ENCODE measurements around the gene C10orf53.

The C10orf53 gene

GRCh38 chr10:49742683-49743463 lies 63.4 kb downstream of the C10orf53 start:
- Histone ChIP-seq H3K4me1 (ENCODE audit: control insufficient read depth, insufficient read depth, low read length) (no peaks in the 10 kb centered on the region), H3K27ac (ENCODE audit: extremely low read depth, low read depth, low read length) (no peak overlapping the region), H3K36me3 (ENCODE audit: control insufficient read depth in 2 of 2, insufficient read depth in 1 of 2, low read length in 2 of 2) (peaks cover 4 to 39% of the 10 kb centered on the region in 2 experiments; a peak in 2 of 3 replicates), H3K4me3 (ENCODE audit: low read depth, low read length) (no peak overlapping the region), H3K9me3 (ENCODE audit: control insufficient read depth, insufficient read depth, low read depth, low read length) (no peaks in the 10 kb centered on the region)
- ChIA-PET CTCF (no interaction called here), POLR2A (no interaction called here)
- no peak for TF ChIP-seq REST (tag by site-specific recombination; IDR thresholded peaks at IDR 0.05)
- no peak for TF ChIP-seq IKZF3 (tag by site-specific recombination; IDR thresholded peaks at IDR 0.05)
- TF ChIP-seq ZNF571 (tag by site-specific recombination; IDR thresholded peaks at IDR 0.05) = no peak

- Histone ChIP-seq H3K9me3 (ENCODE audit: control insufficient read depth, insufficient read depth, low read depth, low read length) (no peaks in the 10 kb centered on the region), H3K4me3 (ENCODE audit: low read depth, low read length) (no peak overlapping the region), H3K27ac (ENCODE audit: extremely low read depth, low read depth, low read length) (no peak overlapping the region), H3K4me1 (ENCODE audit: control insufficient read depth, insufficient read depth, low read length) (no peaks in the 10 kb centered on the region), H3K36me3 (ENCODE audit: control insufficient read depth in 2 of 2, insufficient read depth in 1 of 2, low read length in 2 of 2) (peaks cover 4 to 38% of the 10 kb centered on the region in 2 experiments; a peak in 2 of 3 replicates)
- POLR2A ChIA-PET = no interaction called here
- TF ChIP-seq ZNF174 (tag by site-specific recombination; IDR thresholded peaks at IDR 0.05) (no peak), SP2 (tag by site-specific recombination; IDR thresholded peaks at IDR 0.05) (no peak), WT1 (tag by site-specific recombination; IDR thresholded peaks at IDR 0.05) (no peak), ZNF274 (IDR thresholded peaks at IDR 0.05; ENCODE audit: low read length) (no peak), ZNF274 (tag by site-specific recombination; IDR thresholded peaks at IDR 0.05; ENCODE audit: borderline replicate concordance) (no peak), ZIC2 (tag by site-specific recombination; IDR thresholded peaks at IDR 0.05) (no peak)
- CTCF ChIA-PET = interaction anchor here (1.6 kb wide), 1 partner anchor 149 kb away, joined by 6 read pairs; no protein-coding TSS in a partner anchor
Measured at GRCh38 chr10:49743464-49744075, 64.1 kb downstream of the C10orf53 start.

GRCh38 chr10:49744091-49744685 lies 64.7 kb downstream of the C10orf53 start:
- CTCF ChIA-PET = interaction anchor here (1.6 kb wide), 1 partner anchor 149 kb away, joined by 6 read pairs; no protein-coding TSS in a partner anchor
- no peak overlapping the region for H3K4me3 ChIP-seq (ENCODE audit: low read depth, low read length)
- no peaks in the 10 kb centered on the region for H3K4me1 ChIP-seq (ENCODE audit: control insufficient read depth, insufficient read depth, low read length)
- TF ChIP-seq ZNF544 (tag by site-specific recombination; IDR thresholded peaks at IDR 0.05) = no peak
- no peak overlapping the region for H3K27ac ChIP-seq (ENCODE audit: extremely low read depth, low read depth, low read length)
- no peaks in the 10 kb centered on the region for H3K9me3 ChIP-seq (ENCODE audit: control insufficient read depth, insufficient read depth, low read depth, low read length)
- POLR2A ChIA-PET = no interaction called here
- H3K36me3 ChIP-seq (ENCODE audit: control insufficient read depth in 2 of 2, insufficient read depth in 1 of 2, low read length in 2 of 2) = peaks cover 4 to 38% of the 10 kb centered on the region in 2 experiments; a peak in 2 of 3 replicates

GRCh38 chr10:49744924-49745605 lies 65.6 kb downstream of the C10orf53 start:
- Histone ChIP-seq H3K36me3 (ENCODE audit: control insufficient read depth in 2 of 2, insufficient read depth in 1 of 2, low read length in 2 of 2) (peaks cover 4 to 38% of the 10 kb centered on the region in 2 experiments; a peak in 2 of 3 replicates), H3K9me3 (ENCODE audit: control insufficient read depth, insufficient read depth, low read depth, low read length) (no peaks in the 10 kb centered on the region), H3K27ac (ENCODE audit: extremely low read depth, low read depth, low read length) (no peak overlapping the region), H3K4me1 (ENCODE audit: control insufficient read depth, insufficient read depth, low read length) (no peaks in the 10 kb centered on the region), H3K4me3 (ENCODE audit: low read depth, low read length) (no peak overlapping the region)
- TF ChIP-seq ZNF626 (tag by site-specific recombination; IDR thresholded peaks at IDR 0.05) = no peak
- no peak for TF ChIP-seq GLIS1 (tag by site-specific recombination; IDR thresholded peaks at IDR 0.05)
- no peak for TF ChIP-seq KLF7 (tag by site-specific recombination; IDR thresholded peaks at IDR 0.05; ENCODE audit: borderline replicate concordance)
- no peak for TF ChIP-seq ZNF76 (tag by site-specific recombination; IDR thresholded peaks at IDR 0.05; ENCODE audit: borderline replicate concordance, low read depth)
- TF ChIP-seq ZNF274 (IDR thresholded peaks at IDR 0.05; ENCODE audit: low read length) = no peak
- TF ChIP-seq ZNF274 (tag by site-specific recombination; IDR thresholded peaks at IDR 0.05; ENCODE audit: borderline replicate concordance) = no peak
- no peak for TF ChIP-seq ZNF560 (tag by site-specific recombination; IDR thresholded peaks at IDR 0.05; ENCODE audit: borderline replicate concordance)
- TF ChIP-seq ZNF138 (tag by site-specific recombination; IDR thresholded peaks at IDR 0.05; ENCODE audit: borderline replicate concordance) = no peak
- POLR2A ChIA-PET = no interaction called here
- CTCF ChIA-PET = interaction anchor here (1.6 kb wide), 1 partner anchor 150 kb away, joined by 6 read pairs; no protein-coding TSS in a partner anchor
